Activated CD4-positive, alpha-beta T cell treated with anti-CD3 and anti-CD28 coated beads for 24 hours (primary cell): ENCODE results near the gene SYCE1L.
"Not testable (repeated sequence)": the region's sequence is repeated elsewhere in the genome, so short reads cannot be mapped to it uniquely, and the experiment has no call there.

Experiments
- DNase-seq, 2 donors: peaks; one replicate each; pipeline ENCODE4 v3.0.0-alpha.2; 2020; ENCODE audit warnings: low read depth in 2 of 2

Gene SYCE1L

GRCh38 chr16:77197747-77198146 is 1.5 kb upstream of the SYCE1L start:
- DNase-seq, result no peak

DNA sequence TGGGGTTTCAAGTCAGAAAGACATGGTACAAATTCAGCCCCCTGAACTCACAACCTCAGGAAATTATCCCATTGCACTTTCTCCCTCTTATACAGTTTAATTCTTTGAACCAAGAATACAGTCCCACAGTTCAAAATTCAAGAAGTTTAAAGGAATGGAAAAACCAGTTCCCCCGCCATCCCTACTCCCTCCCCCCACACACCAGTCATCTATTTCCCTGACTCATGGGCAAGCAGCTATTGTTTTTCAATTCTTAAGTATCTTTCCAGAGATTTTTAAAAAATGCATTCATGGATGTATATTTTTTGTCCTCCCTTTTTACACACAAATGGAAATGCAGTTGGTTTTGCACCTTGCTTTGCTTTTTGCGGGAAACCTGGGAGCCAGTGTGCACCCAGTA is 7.3 kb downstream of the SYCE1L start:
- no peak for DNase-seq

- DNase-seq, result no peak
These were observed 7.8 kb downstream of the SYCE1L start for GRCh38 chr16:77207030-77207429.

GRCh38 chr16:77208382-77208781 is 9.2 kb downstream of the SYCE1L start:
- no peak for DNase-seq

DNA sequence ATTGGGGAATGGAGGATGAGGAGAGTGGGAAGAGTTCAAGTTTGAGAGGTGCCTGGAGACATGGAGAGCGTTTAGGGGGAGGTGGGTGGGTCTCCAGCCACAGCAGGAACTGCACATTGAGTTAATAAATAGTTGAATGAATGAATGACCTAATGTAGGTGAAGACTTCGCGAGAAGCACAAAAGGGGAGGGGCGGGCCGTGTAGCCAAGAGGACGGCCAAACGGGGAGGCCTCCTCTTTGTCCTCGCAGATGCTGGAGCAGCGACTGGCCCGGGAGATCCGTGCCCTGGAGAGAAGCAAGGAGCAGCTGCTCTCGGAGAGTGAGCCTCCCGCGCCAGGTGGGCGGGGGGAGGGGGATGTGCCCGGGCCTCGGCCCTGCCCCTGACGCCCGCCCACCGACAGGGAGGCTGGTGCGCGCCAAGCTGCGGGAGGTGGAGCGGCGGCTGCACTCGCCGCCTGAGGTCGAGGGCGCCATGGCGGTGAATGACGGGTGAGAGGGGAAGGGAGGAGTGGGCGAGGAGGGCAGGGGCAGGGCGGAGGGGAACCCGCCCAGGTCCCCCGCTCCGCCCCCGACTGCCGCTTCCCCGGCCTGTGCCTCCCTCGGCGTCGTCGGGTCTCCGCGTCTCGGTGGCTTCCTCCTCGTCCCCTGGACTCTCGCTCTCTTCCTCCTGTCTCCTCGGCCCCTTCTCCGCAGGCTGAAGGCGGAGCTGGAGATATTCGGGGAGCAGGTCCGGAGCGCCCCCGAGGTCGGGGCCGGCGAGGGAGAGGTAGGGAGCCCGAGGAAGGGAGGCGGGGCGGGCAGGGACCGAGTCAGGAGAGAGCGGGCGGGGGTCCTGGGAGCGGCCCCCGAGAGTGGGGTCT is 12.9 kb downstream of the SYCE1L start:
- peak; percentile 49 to 56 for DNase-seq

GRCh38 chr16:77212741-77213541 is 13.7 kb downstream of the SYCE1L start:
- DNase-seq, result peak; percentile 50 to 57

- no peak for DNase-seq
These were observed 14.4 kb downstream of the SYCE1L start for GRCh38 chr16:77213542-77214106.

GRCh38 chr16:77214411-77215138 is 15.4 kb downstream of the SYCE1L start:
- no peak for DNase-seq

DNA sequence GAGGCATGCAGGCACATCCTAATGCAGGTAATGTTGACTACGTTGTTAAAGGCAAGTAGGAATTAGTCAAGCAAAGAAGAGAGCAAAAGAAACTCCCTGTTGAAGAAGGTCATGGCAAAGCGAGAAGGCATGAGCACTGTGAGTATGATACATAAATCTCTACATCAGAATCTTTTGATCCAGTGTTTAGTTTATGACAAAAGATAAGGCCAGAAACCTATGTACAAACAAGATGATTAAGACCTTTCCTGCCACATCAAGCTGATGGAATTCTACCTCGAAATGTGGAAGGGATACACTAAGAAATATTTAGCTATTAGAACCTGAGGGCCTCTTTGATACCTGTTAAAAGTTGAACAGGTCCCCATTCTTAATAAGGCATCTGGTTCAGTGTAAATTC is 20.2 kb downstream of the SYCE1L start:
- DNase-seq, result no peak

DNA sequence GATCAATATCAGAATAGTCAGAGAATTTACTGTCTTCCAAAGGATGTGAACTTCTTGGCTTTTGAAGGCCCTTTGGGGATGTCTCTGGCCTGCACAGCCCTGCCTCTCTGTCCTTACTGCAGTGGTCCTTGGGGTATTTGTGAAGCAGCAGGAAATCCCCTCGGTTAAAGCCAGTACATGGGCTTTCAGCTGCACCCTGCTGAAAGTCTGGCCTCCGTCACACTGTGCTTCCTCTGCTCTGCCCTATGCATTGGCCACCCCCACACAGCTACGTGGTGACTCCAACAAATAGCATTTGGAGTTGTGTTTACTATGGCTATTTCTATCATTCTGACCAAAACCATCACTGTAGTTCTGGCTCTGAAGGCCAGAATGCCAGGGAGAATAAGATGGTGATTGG is 21.2 kb downstream of the SYCE1L start:
- no peak for DNase-seq

DNA sequence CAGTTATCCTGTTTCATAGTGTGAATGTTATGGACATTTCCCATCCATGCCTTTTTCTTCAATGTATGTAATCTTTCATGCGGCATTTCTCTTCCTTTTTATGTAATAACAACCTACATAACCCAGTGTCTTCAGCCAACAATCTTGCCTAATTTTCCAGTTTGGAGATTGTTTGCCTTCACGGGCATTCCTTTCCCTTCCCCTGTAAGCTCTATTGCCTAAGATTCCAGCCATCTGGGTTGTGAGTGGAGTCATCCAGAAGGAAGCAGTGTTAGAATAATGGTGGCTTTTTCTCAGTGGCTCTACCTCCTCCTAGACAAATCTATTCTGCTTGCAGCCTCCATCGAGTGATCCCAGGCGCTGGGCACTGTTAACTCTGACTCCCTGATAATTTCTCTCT is 22.3 kb downstream of the SYCE1L start:
- no peak for DNase-seq

DNA sequence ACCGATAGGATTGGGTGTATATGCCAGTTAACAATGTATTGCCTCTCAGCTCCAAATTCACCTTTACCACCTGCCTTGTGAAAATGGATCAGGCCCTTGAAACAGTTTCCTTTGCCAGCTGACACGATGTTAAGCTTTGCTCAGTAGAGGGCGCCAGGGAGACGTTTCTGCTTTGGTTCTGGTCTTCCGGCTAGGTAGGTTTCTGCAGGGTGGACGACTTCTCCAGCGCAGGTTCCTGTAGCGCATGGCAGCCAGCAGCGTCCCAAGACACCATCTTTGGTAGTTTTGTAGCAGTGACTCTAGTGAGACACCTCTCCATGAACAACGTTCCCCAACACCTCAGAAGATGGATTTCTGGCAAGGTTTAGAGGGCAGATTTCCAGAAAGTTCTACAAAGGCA is 24.0 kb downstream of the SYCE1L start:
- no peak for DNase-seq

DNA sequence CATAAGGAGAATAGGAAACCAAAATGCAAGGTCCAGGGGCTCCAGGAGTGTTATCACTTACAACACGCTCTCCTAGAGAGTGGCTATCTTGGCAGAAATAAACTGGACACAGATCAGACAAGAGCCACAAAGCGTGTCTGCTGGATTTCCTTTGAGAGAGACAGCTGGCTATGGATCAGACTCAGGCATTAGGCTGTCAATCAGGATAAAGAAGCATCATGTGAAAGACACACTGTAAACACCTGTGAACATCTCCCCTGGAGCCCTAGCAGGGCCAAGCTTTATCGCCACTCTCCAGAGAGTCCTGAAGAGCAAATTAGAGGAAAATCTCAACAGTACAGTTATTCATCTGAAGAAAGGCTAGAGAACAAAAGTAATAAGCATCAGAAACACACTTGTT is 26.0 kb downstream of the SYCE1L start:
- no peak for DNase-seq

DNA sequence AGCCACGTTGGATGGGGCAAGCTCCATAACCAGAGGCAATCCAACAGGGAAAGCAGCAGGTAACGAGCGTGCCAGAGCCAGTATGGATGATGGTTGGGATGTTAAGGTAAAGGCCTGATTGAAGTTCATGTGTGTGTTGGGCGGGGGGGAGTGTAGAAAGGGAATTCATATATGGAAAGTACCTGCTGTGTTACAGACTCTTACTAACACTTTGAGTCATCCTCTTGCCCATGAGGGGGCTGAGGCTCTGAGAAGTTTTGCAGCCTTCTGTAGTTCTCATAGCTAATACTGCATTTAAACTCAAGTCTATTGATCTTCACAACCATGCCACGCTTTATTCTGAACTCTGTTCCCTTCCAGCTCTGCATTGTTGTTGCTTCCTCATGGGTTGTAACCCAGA is 28.5 kb downstream of the SYCE1L start:
- DNase-seq, result no peak

DNA sequence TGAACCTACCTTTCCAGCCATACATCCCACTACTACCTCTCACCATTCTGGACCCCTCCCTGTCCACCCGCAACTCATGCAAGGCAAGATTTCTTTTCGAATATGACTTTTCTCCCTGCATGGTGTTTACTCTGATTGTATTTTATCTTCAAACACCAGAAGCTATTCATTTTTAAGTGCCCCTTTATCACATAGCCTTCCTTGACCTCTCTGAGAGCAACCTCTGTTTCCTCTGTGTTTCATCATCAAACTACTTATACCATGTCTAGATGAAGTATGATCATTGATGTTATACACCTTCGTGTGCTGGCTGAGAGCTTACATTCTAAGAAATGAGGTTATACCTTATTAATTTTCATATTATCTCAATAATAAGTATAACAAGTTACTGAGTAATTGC is 31.8 kb downstream of the SYCE1L start:
- no peak for DNase-seq

DNA sequence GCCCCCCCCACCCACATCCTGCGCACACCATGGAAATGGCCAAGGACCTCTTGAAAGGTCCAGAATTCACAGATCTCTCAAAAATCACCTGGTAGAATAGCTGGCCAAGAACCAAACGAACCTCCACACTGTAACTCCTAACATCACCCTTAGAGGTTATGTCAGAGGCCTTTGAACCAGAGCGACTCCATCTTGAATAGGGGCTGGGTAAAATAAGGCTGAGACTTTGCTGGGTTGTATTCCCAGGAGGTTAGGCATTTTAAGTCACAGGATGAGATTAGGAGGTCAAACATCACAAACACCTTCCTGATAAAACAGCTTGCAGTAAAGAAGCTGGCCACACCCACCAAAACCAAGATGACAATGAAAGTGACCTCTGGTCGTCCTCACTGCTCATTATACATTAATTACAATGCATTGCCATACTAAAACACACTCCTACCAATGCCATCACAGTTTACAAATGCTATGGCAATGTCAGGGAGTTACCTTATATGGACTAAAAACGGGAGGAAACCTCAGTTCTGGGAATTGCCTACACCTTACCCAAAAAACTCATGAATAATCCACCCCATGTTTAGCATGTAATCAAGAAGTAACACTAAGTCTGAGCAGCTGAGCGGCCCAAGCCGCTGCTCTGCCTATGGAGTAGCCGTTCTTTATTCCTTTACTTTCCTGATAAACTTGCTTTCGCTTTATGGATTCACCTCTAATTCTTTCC is 34.8 kb downstream of the SYCE1L start:
- no peak for DNase-seq

DNA sequence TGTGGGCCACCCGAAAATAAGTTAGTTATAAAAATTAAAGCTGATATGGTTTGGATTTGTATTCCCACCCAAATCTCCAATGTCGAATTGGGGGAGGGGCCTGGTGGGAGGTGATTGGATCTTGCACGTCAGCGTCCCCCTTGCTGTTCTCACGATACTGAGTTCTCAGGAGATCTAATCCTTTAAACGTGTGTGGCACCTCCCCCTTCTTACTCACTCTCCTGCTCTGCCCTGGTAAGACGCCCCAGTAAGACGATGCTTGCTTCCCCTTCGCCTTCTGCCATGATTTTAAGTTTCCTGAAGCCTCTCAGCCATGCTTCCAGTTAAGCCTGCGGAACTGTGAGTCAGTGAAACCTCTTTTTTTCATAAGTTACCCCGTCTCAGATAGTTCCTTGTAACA is 35.4 kb downstream of the SYCE1L start:
- DNase-seq, result no peak

DNA sequence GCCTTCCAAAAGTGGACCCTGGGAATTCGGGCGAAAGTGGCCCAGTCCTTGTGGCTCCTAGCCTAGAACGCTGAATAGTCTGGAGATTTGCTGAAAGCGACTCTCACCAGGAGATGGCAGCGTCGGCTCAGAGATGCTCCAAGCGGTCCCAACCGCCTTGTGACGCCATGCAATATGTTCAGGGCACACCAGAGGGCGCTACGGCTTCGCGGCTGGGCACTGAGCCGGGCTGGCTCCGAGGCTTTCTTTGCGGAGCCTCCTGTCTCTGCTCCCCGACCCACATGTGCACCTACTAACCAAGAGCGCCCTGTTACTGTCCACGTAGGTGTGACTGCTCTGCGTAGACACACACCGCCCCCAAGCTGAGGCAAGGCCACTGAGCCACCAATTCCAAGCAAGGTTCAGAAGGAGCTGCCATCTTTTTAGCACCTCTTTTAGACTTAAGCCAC is 36.9 kb downstream of the SYCE1L start:
- peak; percentile 84 to 85 for DNase-seq

DNA sequence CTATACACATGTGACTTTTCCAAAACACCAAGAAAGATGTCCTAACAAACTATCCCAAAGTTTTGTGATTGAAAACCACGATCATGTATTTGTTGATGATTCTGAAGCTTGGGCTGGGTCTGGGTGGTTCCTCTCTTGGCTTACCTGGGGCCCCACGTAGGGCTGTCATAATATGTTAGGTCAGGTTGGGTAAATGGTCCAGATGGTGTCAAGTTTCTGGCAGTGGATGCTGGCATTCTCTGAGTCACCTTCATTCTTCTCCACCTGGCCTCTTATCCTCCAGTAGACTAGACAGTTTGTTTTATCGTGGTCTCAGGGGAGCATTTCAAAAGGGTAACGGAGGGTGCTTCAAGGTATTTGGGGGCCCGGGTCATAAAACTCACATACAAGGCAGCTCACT is 39.4 kb downstream of the SYCE1L start:
- DNase-seq, result no peak

- DNase-seq, result not testable (repeated sequence)
These were observed 43.3 kb downstream of the SYCE1L start for GRCh38 chr16:77242471-77242870.

GRCh38 chr16:77246150-77246549 is 46.9 kb downstream of the SYCE1L start:
- no peak for DNase-seq
